ENCODE data around the gene IARS1.

Gene IARS1

GRCh38 chr9:92293452-92294296, at the start of gene IARS1:
Gene IARS1, minus strand, starts transcription at chr9:92293697. Its CDS starts 4,278 bp downstream, at chr9:92289419.
- TF ChIP-seq POLR2A (IDR thresholded peaks at IDR 0.05; ENCODE audit: extremely low read depth, insufficient read length) (peak; percentile 90), MAX (IDR thresholded peaks at IDR 0.05; ENCODE audit: low read depth, low read length) (peak; percentile 98), CTCF (IDR thresholded peaks at IDR 0.05; ENCODE audit: low read depth, low read length) (peak; percentile 16), MYC (IDR thresholded peaks at IDR 0.05; ENCODE audit: low read depth, low read length) (peak; percentile 99)
- peak; percentile 99 for DNase-seq (ENCODE audit: low read depth)

GRCh38 chr9:92342825-92343488, 49.5 kb upstream of the IARS1 start:
- no peak overlapping the region for H3K4me3 ChIP-seq (ENCODE audit: low read depth, low read length)
- TF ChIP-seq POLR2A (IDR thresholded peaks at IDR 0.05; ENCODE audit: extremely low read depth, insufficient read length): no peak
- TF ChIP-seq MAX (IDR thresholded peaks at IDR 0.05; ENCODE audit: low read depth, low read length): no peak
- TF ChIP-seq MYC (IDR thresholded peaks at IDR 0.05; ENCODE audit: low read depth, low read length): no peak
- no peak for TF ChIP-seq CTCF (IDR thresholded peaks at IDR 0.05; ENCODE audit: low read depth, low read length)
- no peak for DNase-seq (ENCODE audit: low read depth)

More at GRCh38 chr9:92293452-92294296, at the start of gene IARS1:
- peak within 1 kb of the TSS; percentile 98 for H3K4me3 ChIP-seq (ENCODE audit: low read depth, low read length)

GRCh38 chr9:92341578-92341977, 48.1 kb upstream of the IARS1 start:
- no peak for DNase-seq (ENCODE audit: low read depth)
- TF ChIP-seq MAX (IDR thresholded peaks at IDR 0.05; ENCODE audit: low read depth, low read length): no peak
- TF ChIP-seq MYC (IDR thresholded peaks at IDR 0.05; ENCODE audit: low read depth, low read length): no peak
- no peak for TF ChIP-seq POLR2A (IDR thresholded peaks at IDR 0.05; ENCODE audit: extremely low read depth, insufficient read length)
- no peak for TF ChIP-seq CTCF (IDR thresholded peaks at IDR 0.05; ENCODE audit: low read depth, low read length)
- H3K4me3 ChIP-seq (ENCODE audit: low read depth, low read length): no peak overlapping the region

- TF ChIP-seq CTCF (IDR thresholded peaks at IDR 0.05; ENCODE audit: low read depth, low read length) (no peak), MYC (IDR thresholded peaks at IDR 0.05; ENCODE audit: low read depth, low read length) (no peak), POLR2A (IDR thresholded peaks at IDR 0.05; ENCODE audit: extremely low read depth, insufficient read length) (no peak), MAX (IDR thresholded peaks at IDR 0.05; ENCODE audit: low read depth, low read length) (no peak)
- DNase-seq (ENCODE audit: low read depth): no peak
- H3K4me3 ChIP-seq (ENCODE audit: low read depth, low read length): no peak overlapping the region
Observed at GRCh38 chr9:92333282-92333634, 39.8 kb upstream of the IARS1 start.

- no peak overlapping the region for H3K4me3 ChIP-seq (ENCODE audit: low read depth, low read length)
- no peak for TF ChIP-seq POLR2A (IDR thresholded peaks at IDR 0.05; ENCODE audit: extremely low read depth, insufficient read length)
- no peak for TF ChIP-seq CTCF (IDR thresholded peaks at IDR 0.05; ENCODE audit: low read depth, low read length)
- TF ChIP-seq MAX (IDR thresholded peaks at IDR 0.05; ENCODE audit: low read depth, low read length): no peak
- no peak for TF ChIP-seq MYC (IDR thresholded peaks at IDR 0.05; ENCODE audit: low read depth, low read length)
- DNase-seq (ENCODE audit: low read depth): no peak
Observed at GRCh38 chr9:92332577-92333281, 39.2 kb upstream of the IARS1 start.
